Measurements from ENCODE around the gene PITX3. TPM values are rescaled to one million over a fixed set of nuclear protein-coding genes. Genes with fewer than 3 reads are reported as not detected.

PITX3 gene
- total and polyA plus RNA-seq, 5 donors from 2014 or later, result not detected

DNA sequence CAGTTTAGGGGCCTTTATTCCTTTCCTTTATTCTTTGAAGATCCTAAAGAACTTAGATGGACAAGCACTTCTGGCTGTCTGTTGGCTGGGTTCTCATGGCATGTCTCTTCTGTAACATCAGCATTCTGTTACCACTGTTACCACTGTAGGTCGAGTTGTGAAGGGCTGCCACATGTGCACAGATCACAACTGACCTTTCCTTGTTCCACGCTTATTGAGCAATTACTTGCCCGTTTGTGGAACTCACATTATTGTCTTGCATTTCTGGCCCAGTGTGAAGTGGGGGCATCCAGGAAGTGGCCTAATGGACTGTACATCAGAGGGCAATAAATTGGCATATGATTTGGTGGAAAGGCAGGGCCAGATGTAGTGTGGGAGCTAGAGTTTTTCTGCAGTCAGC lies 27.7 kb upstream of the PITX3 start:
- peaks cover 17% of the 10 kb centered on the region for H3K36me3 Mint-ChIP-seq
- peaks cover 42 to 77% (median 48%) of the 10 kb centered on the region in 4 donors for H3K4me1 Mint-ChIP-seq
- H3K27ac ChIP-seq (ENCODE audit: insufficient read depth, low read length, poor library complexity, severe bottlenecking), result no peak overlapping the region
- no peak overlapping the region for H3K4me3 ChIP-seq (ENCODE audit: low read depth, low read length)
- no peaks in the 10 kb centered on the region for H3K9me3 ChIP-seq (ENCODE audit: control insufficient read depth in 2 of 2, low read length in 2 of 2)
- peaks cover 4% of the 10 kb centered on the region for H3K4me1 ChIP-seq (ENCODE audit: control insufficient read depth, insufficient read depth, low read length, poor library complexity, severe bottlenecking)
- no peak overlapping the region for H3K4me3 Mint-ChIP-seq
- DNase-seq (no peak), ATAC-seq (ENCODE audit: low read depth in 2 of 2) (no peak)
- peaks cover 21% of the 10 kb centered on the region for H3K36me3 ChIP-seq (ENCODE audit: control insufficient read depth, insufficient read depth, low read length)
- H3K27ac Mint-ChIP-seq, result peak overlapping the region in 2 of 3 donors; percentile 8 to 52
- H3K9me3 Mint-ChIP-seq, result no peaks in the 10 kb centered on the region
- H3K27me3 ChIP-seq (ENCODE audit: control insufficient read depth, insufficient read depth, low read length), result no peaks in the 10 kb centered on the region
- H3K27me3 Mint-ChIP-seq, result no peaks in the 10 kb centered on the region

DNA sequence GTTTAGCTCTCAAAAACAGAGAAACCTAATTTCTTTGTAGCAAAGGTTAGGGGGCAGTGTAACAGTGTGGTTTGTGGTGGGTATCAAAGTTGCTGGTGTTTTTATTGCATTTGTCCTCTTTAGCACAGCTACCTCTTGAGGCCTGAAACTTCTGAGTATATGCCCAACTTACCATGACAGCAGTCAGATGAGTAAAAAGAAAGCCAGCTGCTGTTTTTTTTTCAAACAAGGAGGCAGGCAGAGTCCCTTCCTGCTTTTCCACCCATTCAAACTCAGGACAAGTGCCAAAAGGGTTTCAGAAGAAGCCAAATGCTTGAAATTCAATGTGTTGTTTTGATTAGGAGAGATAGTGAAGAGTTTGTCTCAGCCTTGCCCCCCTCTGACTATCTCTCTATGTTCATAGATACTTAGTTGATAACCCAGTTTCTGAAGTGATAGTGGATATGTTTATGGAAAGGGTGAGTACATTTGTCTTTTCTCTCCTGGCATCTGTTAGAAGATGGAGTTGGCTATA lies 27.1 kb upstream of the PITX3 start:
- DNase-seq, result peak in 1 of 3 donors; percentile 16
- peaks cover 42 to 77% (median 46%) of the 10 kb centered on the region in 4 donors for H3K4me1 Mint-ChIP-seq
- Histone ChIP-seq H3K4me1 (ENCODE audit: control insufficient read depth, insufficient read depth, low read length, poor library complexity, severe bottlenecking) (peaks cover 4% of the 10 kb centered on the region), H3K36me3 (ENCODE audit: control insufficient read depth, insufficient read depth, low read length) (peaks cover 26% of the 10 kb centered on the region), H3K4me3 (ENCODE audit: low read depth, low read length) (no peak overlapping the region), H3K27ac (ENCODE audit: insufficient read depth, low read length, poor library complexity, severe bottlenecking) (no peak overlapping the region), H3K9me3 (ENCODE audit: control insufficient read depth in 2 of 2, low read length in 2 of 2) (no peaks in the 10 kb centered on the region), H3K27me3 (ENCODE audit: control insufficient read depth, insufficient read depth, low read length) (no peaks in the 10 kb centered on the region)
- H3K36me3 Mint-ChIP-seq, result peaks cover 19% of the 10 kb centered on the region
- no peak for ATAC-seq (ENCODE audit: low read depth in 2 of 2)
- H3K4me3 Mint-ChIP-seq, result no peak overlapping the region
- H3K27me3 Mint-ChIP-seq, result no peaks in the 10 kb centered on the region
- H3K9me3 Mint-ChIP-seq, result no peaks in the 10 kb centered on the region
- peak overlapping the region; percentile 13 to 76 (median 52) for H3K27ac Mint-ChIP-seq

DNA sequence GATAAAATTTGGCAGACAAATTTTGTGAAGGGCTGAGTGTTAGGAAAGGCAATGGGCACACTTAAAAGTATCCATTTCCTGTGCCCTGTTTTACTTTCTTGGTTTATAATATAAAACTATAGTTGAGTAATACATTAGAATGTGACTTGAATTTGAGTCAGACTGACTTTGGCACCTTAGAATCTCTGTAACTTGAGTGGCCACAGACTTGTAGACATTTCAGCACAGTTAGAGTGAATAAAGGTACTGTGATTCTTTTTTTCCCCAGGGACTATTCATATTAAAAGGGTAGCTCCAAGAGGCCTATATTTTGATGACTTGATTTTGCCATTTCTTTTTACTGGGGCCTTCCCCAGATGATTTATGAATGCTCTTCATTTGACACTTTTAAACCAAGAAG lies 26.4 kb upstream of the PITX3 start:
- H3K27me3 Mint-ChIP-seq, result no peaks in the 10 kb centered on the region
- ATAC-seq (ENCODE audit: low read depth in 2 of 2), result no peak
- Histone ChIP-seq H3K36me3 (ENCODE audit: control insufficient read depth, insufficient read depth, low read length) (peaks cover 32% of the 10 kb centered on the region), H3K4me1 (ENCODE audit: control insufficient read depth, insufficient read depth, low read length, poor library complexity, severe bottlenecking) (peaks cover 9% of the 10 kb centered on the region), H3K4me3 (ENCODE audit: low read depth, low read length) (no peak overlapping the region), H3K27me3 (ENCODE audit: control insufficient read depth, insufficient read depth, low read length) (no peaks in the 10 kb centered on the region), H3K9me3 (ENCODE audit: control insufficient read depth in 2 of 2, low read length in 2 of 2) (no peaks in the 10 kb centered on the region), H3K27ac (ENCODE audit: insufficient read depth, low read length, poor library complexity, severe bottlenecking) (no peak overlapping the region)
- peaks cover 45 to 77% (median 48%) of the 10 kb centered on the region in 4 donors for H3K4me1 Mint-ChIP-seq
- H3K4me3 Mint-ChIP-seq, result no peak overlapping the region
- DNase-seq, result no peak
- H3K36me3 Mint-ChIP-seq, result peaks cover 22% of the 10 kb centered on the region
- peak overlapping the region; percentile 47 to 76 (median 59) for H3K27ac Mint-ChIP-seq
- no peaks in the 10 kb centered on the region for H3K9me3 Mint-ChIP-seq

- Histone ChIP-seq H3K27ac (ENCODE audit: insufficient read depth, low read length, poor library complexity, severe bottlenecking) (no peak overlapping the region), H3K4me1 (ENCODE audit: control insufficient read depth, insufficient read depth, low read length, poor library complexity, severe bottlenecking) (peaks cover 7% of the 10 kb centered on the region), H3K4me3 (ENCODE audit: low read depth, low read length) (no peak overlapping the region), H3K27me3 (ENCODE audit: control insufficient read depth, insufficient read depth, low read length) (no peaks in the 10 kb centered on the region), H3K36me3 (ENCODE audit: control insufficient read depth, insufficient read depth, low read length) (peaks cover 43% of the 10 kb centered on the region), H3K9me3 (ENCODE audit: control insufficient read depth in 2 of 2, low read length in 2 of 2) (no peaks in the 10 kb centered on the region)
- ATAC-seq (ENCODE audit: low read depth in 2 of 2) (no peak), DNase-seq (no peak)
- peaks cover 47 to 74% (median 50%) of the 10 kb centered on the region in 4 donors for H3K4me1 Mint-ChIP-seq
- H3K4me3 Mint-ChIP-seq, result no peak overlapping the region
- no peaks in the 10 kb centered on the region for H3K27me3 Mint-ChIP-seq
- H3K27ac Mint-ChIP-seq, result peak overlapping the region in 2 of 3 donors; percentile 47 to 85
- H3K36me3 Mint-ChIP-seq, result peaks cover 32% of the 10 kb centered on the region
- no peaks in the 10 kb centered on the region for H3K9me3 Mint-ChIP-seq
Measured at GRCh38 chr10:102266670-102267069, 25.4 kb upstream of the PITX3 start.

DNA sequence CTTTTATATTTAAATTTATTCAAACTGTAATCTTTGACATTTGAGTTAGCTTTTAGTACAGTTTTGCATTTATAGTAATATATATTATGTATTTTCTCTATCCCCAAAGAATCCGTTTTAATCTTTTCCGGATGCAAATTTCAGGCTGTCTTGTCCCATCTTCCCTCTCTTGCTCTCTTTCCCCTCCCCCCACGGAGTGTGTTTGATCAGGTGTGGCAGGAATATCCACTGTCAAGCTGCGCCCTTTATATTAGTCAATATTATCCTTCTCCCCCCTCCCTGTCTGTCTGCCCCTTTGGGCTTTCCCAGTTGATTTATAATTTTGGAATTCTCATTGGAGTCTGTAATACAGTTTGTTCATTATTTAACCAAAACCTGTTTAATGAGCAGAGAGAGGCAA lies 23.1 kb upstream of the PITX3 start:
- Histone ChIP-seq H3K4me3 (ENCODE audit: low read depth, low read length) (no peak overlapping the region), H3K36me3 (ENCODE audit: control insufficient read depth, insufficient read depth, low read length) (peaks cover 66% of the 10 kb centered on the region), H3K27ac (ENCODE audit: insufficient read depth, low read length, poor library complexity, severe bottlenecking) (no peak overlapping the region), H3K27me3 (ENCODE audit: control insufficient read depth, insufficient read depth, low read length) (no peaks in the 10 kb centered on the region), H3K4me1 (ENCODE audit: control insufficient read depth, insufficient read depth, low read length, poor library complexity, severe bottlenecking) (peaks cover 5% of the 10 kb centered on the region), H3K9me3 (ENCODE audit: control insufficient read depth in 2 of 2, low read length in 2 of 2) (no peaks in the 10 kb centered on the region)
- Mint-ChIP-seq H3K4me1 (peaks cover 49 to 63% (median 52%) of the 10 kb centered on the region in 4 donors), H3K9me3 (no peaks in the 10 kb centered on the region), H3K36me3 (peaks cover 44% of the 10 kb centered on the region), H3K27ac (peak overlapping the region in 1 of 3 donors; percentile 63), H3K4me3 (no peak overlapping the region), H3K27me3 (no peaks in the 10 kb centered on the region)
- no peak for DNase-seq
- ATAC-seq (ENCODE audit: low read depth in 2 of 2), result no peak

GRCh38 chr10:102262744-102263370 lies 21.5 kb upstream of the PITX3 start:
- DNase-seq (no peak), ATAC-seq (ENCODE audit: low read depth in 2 of 2) (no peak)
- H3K36me3 ChIP-seq (ENCODE audit: control insufficient read depth, insufficient read depth, low read length), result peaks cover 67% of the 10 kb centered on the region
- no peaks in the 10 kb centered on the region for H3K27me3 ChIP-seq (ENCODE audit: control insufficient read depth, insufficient read depth, low read length)
- H3K9me3 ChIP-seq (ENCODE audit: control insufficient read depth in 2 of 2, low read length in 2 of 2), result no peaks in the 10 kb centered on the region
- Mint-ChIP-seq H3K9me3 (no peaks in the 10 kb centered on the region), H3K4me3 (no peak overlapping the region), H3K27me3 (no peaks in the 10 kb centered on the region), H3K27ac (peak overlapping the region in 1 of 3 donors; percentile 42), H3K36me3 (peaks cover 44% of the 10 kb centered on the region), H3K4me1 (peaks cover 36 to 49% (median 41%) of the 10 kb centered on the region in 4 donors)
- H3K4me3 ChIP-seq (ENCODE audit: low read depth, low read length), result no peak overlapping the region
- H3K4me1 ChIP-seq (ENCODE audit: control insufficient read depth, insufficient read depth, low read length, poor library complexity, severe bottlenecking), result peaks cover 5% of the 10 kb centered on the region
- H3K27ac ChIP-seq (ENCODE audit: insufficient read depth, low read length, poor library complexity, severe bottlenecking), result no peak overlapping the region

GRCh38 chr10:102261842-102262241 lies 20.5 kb upstream of the PITX3 start:
- H3K4me1 ChIP-seq (ENCODE audit: control insufficient read depth, insufficient read depth, low read length, poor library complexity, severe bottlenecking), result peaks cover 9% of the 10 kb centered on the region
- H3K27ac ChIP-seq (ENCODE audit: insufficient read depth, low read length, poor library complexity, severe bottlenecking), result no peak overlapping the region
- H3K4me1 Mint-ChIP-seq, result peaks cover 30 to 41% (median 36%) of the 10 kb centered on the region in 4 donors
- no peak overlapping the region for H3K27ac Mint-ChIP-seq
- H3K36me3 Mint-ChIP-seq, result peaks cover 44% of the 10 kb centered on the region
- H3K9me3 Mint-ChIP-seq, result no peaks in the 10 kb centered on the region
- DNase-seq, result no peak
- no peak for ATAC-seq (ENCODE audit: low read depth in 2 of 2)
- H3K9me3 ChIP-seq (ENCODE audit: control insufficient read depth in 2 of 2, low read length in 2 of 2), result no peaks in the 10 kb centered on the region
- H3K4me3 ChIP-seq (ENCODE audit: low read depth, low read length), result no peak overlapping the region
- H3K27me3 Mint-ChIP-seq, result no peaks in the 10 kb centered on the region
- no peak overlapping the region for H3K4me3 Mint-ChIP-seq
- H3K27me3 ChIP-seq (ENCODE audit: control insufficient read depth, insufficient read depth, low read length), result no peaks in the 10 kb centered on the region
- H3K36me3 ChIP-seq (ENCODE audit: control insufficient read depth, insufficient read depth, low read length), result peaks cover 64% of the 10 kb centered on the region

- H3K4me1 Mint-ChIP-seq, result peaks cover 24 to 43% (median 32%) of the 10 kb centered on the region in 4 donors
- H3K27ac ChIP-seq (ENCODE audit: insufficient read depth, low read length, poor library complexity, severe bottlenecking), result no peak overlapping the region
- no peak overlapping the region for H3K4me3 Mint-ChIP-seq
- no peaks in the 10 kb centered on the region for H3K27me3 Mint-ChIP-seq
- no peaks in the 10 kb centered on the region for H3K9me3 ChIP-seq (ENCODE audit: control insufficient read depth in 2 of 2, low read length in 2 of 2)
- H3K27ac Mint-ChIP-seq, result no peak overlapping the region
- ATAC-seq (ENCODE audit: low read depth in 2 of 2) (no peak), DNase-seq (no peak)
- no peak overlapping the region for H3K4me3 ChIP-seq (ENCODE audit: low read depth, low read length)
- H3K36me3 ChIP-seq (ENCODE audit: control insufficient read depth, insufficient read depth, low read length), result peaks cover 64% of the 10 kb centered on the region
- H3K36me3 Mint-ChIP-seq, result peaks cover 44% of the 10 kb centered on the region
- peaks cover 9% of the 10 kb centered on the region for H3K4me1 ChIP-seq (ENCODE audit: control insufficient read depth, insufficient read depth, low read length, poor library complexity, severe bottlenecking)
- no peaks in the 10 kb centered on the region for H3K27me3 ChIP-seq (ENCODE audit: control insufficient read depth, insufficient read depth, low read length)
- no peaks in the 10 kb centered on the region for H3K9me3 Mint-ChIP-seq
Measured at GRCh38 chr10:102261196-102261595, 19.9 kb upstream of the PITX3 start.
